WTC11 (cell line): ENCODE measurements around the gene OAS2. TPM values are rescaled to one million over a fixed set of nuclear protein-coding genes. Genes with fewer than 3 reads are reported as not detected.

Source experiments
- ATAC-seq: fragments of 200-7000 bp; cut with Tn5 transposase; 2 replicates; pipeline ENCODE4 v1.10.0; 2021; ENCODE audit warnings: mild to moderate bottlenecking, moderate library complexity
- CTCF ChIA-PET: fragments of 300-600 bp; sonication (Branson Sonifier 250); formaldehyde crosslinking; loops from one replicate; lab custom pipeline; 2021; ENCODE audit warnings: antibody characterized with exemption; lab: Charles Lee
- POLR2A ChIA-PET: fragments of 350-600 bp; sonication (Branson Sonifier 250); formaldehyde crosslinking; loops from one replicate; lab custom pipeline; 2021; ENCODE audit warnings: antibody characterized with exemption; lab: Charles Lee
- DNase-seq: peaks from one replicate; pipeline ENCODE4 v3.0.0; 2021; ENCODE audit warnings: low spot score
- H3K27ac Mint-ChIP-seq: 2 replicates; pipeline ENCODE4 v1.8.0; 2021; ENCODE audit warnings: mixed read lengths
- H3K27me3 Mint-ChIP-seq: 2 replicates; pipeline ENCODE4 v1.8.0; 2021; ENCODE audit warnings: low read depth, mild to moderate bottlenecking, moderate library complexity, mixed read lengths
- H3K36me3 Mint-ChIP-seq: 2 replicates; pipeline ENCODE4 v1.8.0; 2021; ENCODE audit warnings: mixed read lengths
- H3K4me1 Mint-ChIP-seq: 2 replicates; pipeline ENCODE4 v1.8.0; 2022; ENCODE audit warnings: mixed read lengths
- H3K4me3 Mint-ChIP-seq: 2 replicates; pipeline ENCODE4 v1.8.0; 2021; ENCODE audit warnings: mild to moderate bottlenecking, moderate library complexity, mixed read lengths
- H3K9me3 Mint-ChIP-seq: 2 replicates; pipeline ENCODE4 v1.8.0; 2021; ENCODE audit warnings: mixed read lengths
- CBFB ChIP-seq: sonication (generic); formaldehyde crosslinking; IDR thresholded peaks from 2 replicates; pipeline ENCODE4 v1.8.1; 2022; ENCODE audit warnings: mild to moderate bottlenecking, low read depth, missing genetic modification reagents
- EMX1 ChIP-seq: fragments of 250-450 bp; sonication (Bioruptor Pico); IDR thresholded peaks from 2 replicates; pipeline ENCODE4 v1.8.0; 2021; ENCODE audit warnings: mild to moderate bottlenecking
- FOXK1 ChIP-seq: sonication (generic); formaldehyde crosslinking; IDR thresholded peaks from 2 replicates; pipeline ENCODE4 v1.8.0; 2022; ENCODE audit warnings: mild to moderate bottlenecking, moderate library complexity, missing genetic modification reagents
- HMGA2 ChIP-seq: fragments of 250-450 bp; sonication (Bioruptor Pico); IDR thresholded peaks from 2 replicates; pipeline ENCODE4 v1.4.0; 2021; ENCODE audit warnings: mild to moderate bottlenecking, moderate library complexity
- IRF2 ChIP-seq: sonication (generic); formaldehyde crosslinking; IDR thresholded peaks from 2 replicates; pipeline ENCODE4 v1.8.0; 2022; ENCODE audit warnings: low read depth, missing genetic modification reagents, borderline replicate concordance
- JAZF1 ChIP-seq: fragments of 250-450 bp; sonication (Bioruptor Pico); IDR thresholded peaks from 2 replicates; pipeline ENCODE4 v1.9.0; 2021; ENCODE audit warnings: moderate library complexity, mild to moderate bottlenecking, inconsistent platforms
- JUN ChIP-seq: sonication (generic); formaldehyde crosslinking; IDR thresholded peaks from 2 replicates; pipeline ENCODE4 v1.8.0; 2023; ENCODE audit warnings: mild to moderate bottlenecking, missing genetic modification reagents
- TEAD4 ChIP-seq: sonication (generic); formaldehyde crosslinking; IDR thresholded peaks from 2 replicates; pipeline ENCODE4 v1.8.0; 2022; ENCODE audit warnings: mild to moderate bottlenecking, missing genetic modification reagents
- TP53 ChIP-seq: sonication (generic); formaldehyde crosslinking; IDR thresholded peaks from 2 replicates; pipeline ENCODE4 v1.8.1; 2023; ENCODE audit warnings: mild to moderate bottlenecking, missing genetic modification reagents
- USF2 ChIP-seq: sonication (generic); formaldehyde crosslinking; IDR thresholded peaks from 2 replicates; pipeline ENCODE4 v1.8.1; 2023; ENCODE audit warnings: mild to moderate bottlenecking, missing genetic modification reagents, moderate library complexity
- ZNF416 ChIP-seq: fragments of 250-450 bp; sonication (Bioruptor Pico); IDR thresholded peaks from 2 replicates; pipeline ENCODE4 v1.9.0; 2021; ENCODE audit warnings: mild to moderate bottlenecking, inconsistent platforms
- ZNF425 ChIP-seq: fragments of 250-450 bp; sonication (Bioruptor Pico); conservative IDR thresholded peaks from 2 replicates; pipeline ENCODE4 v1.9.0; 2021; ENCODE audit warnings: mild to moderate bottlenecking
- ZNF671 ChIP-seq: fragments of 250-450 bp; sonication (Bioruptor Pico); IDR thresholded peaks from 2 replicates; pipeline ENCODE4 v1.8.0; 2021; ENCODE audit warnings: mild to moderate bottlenecking
- total RNA-seq: library from RNA; stranded (reverse); gene quantifications from 3 replicates; pipeline ENCODE4 v1.2.3, GENCODE V29; 2021
- TF ChIP-seq, protein P1 (sequence below): sonication (generic); formaldehyde crosslinking; IDR thresholded peaks from 2 replicates; pipeline ENCODE4 v1.8.1; 2022; ENCODE audit warnings: low read depth, mild to moderate bottlenecking, moderate library complexity, missing genetic modification reagents, borderline replicate concordance
- TF ChIP-seq, protein P2 (sequence below): sonication (generic); formaldehyde crosslinking; conservative IDR thresholded peaks from 2 replicates; pipeline ENCODE4 v1.8.1; 2023; ENCODE audit warnings: mild to moderate bottlenecking, low read depth, missing genetic modification reagents, moderate library complexity
- TF ChIP-seq, protein P3 (sequence below): sonication (generic); formaldehyde crosslinking; IDR thresholded peaks from 2 replicates; pipeline ENCODE4 v1.8.1; 2023; ENCODE audit warnings: mild to moderate bottlenecking, missing genetic modification reagents
- TF ChIP-seq, protein P4 (sequence below): fragments of 250-450 bp; sonication (Bioruptor Pico); IDR thresholded peaks from 2 replicates; pipeline ENCODE4 v2.1.2; 2022; ENCODE audit warnings: mild to moderate bottlenecking, moderate library complexity
- TF ChIP-seq, protein P5 (sequence below): sonication (generic); formaldehyde crosslinking; IDR thresholded peaks from 2 replicates; pipeline ENCODE4 v1.8.1; 2022; ENCODE audit warnings: low read depth, missing genetic modification reagents, borderline replicate concordance
- TF ChIP-seq, protein P6 (sequence below): sonication (generic); formaldehyde crosslinking; IDR thresholded peaks from 2 replicates; pipeline ENCODE4 v1.8.1; 2022; ENCODE audit warnings: mild to moderate bottlenecking, moderate library complexity, missing genetic modification reagents

OAS2 gene
- total RNA-seq, 1 experiment from 2014 or later = 0.28 TPM

GRCh38 chr12:113000433-113000832 lies 22.1 kb downstream of the OAS2 start:
- DNase-seq = no peak
- no peak for ATAC-seq
- Mint-ChIP-seq H3K27me3 (peaks cover 10% of the 10 kb centered on the region), H3K27ac (no peak overlapping the region), H3K9me3 (peaks cover 18% of the 10 kb centered on the region), H3K4me1 (no peaks in the 10 kb centered on the region), H3K4me3 (no peak overlapping the region), H3K36me3 (no peaks in the 10 kb centered on the region)
- TF ChIP-seq ZNF425 (CRISPR knock-in tag) = no peak
- no peak for TF ChIP-seq CBFB (CRISPR knock-in tag)
- TF ChIP-seq EMX1 (CRISPR knock-in tag) = no peak
- no peak for TF ChIP-seq ZNF671 (CRISPR knock-in tag)
- no peak for TF ChIP-seq TEAD4
- no peak for TF ChIP-seq USF2 (CRISPR knock-in tag)
- TF ChIP-seq, protein P1, sequence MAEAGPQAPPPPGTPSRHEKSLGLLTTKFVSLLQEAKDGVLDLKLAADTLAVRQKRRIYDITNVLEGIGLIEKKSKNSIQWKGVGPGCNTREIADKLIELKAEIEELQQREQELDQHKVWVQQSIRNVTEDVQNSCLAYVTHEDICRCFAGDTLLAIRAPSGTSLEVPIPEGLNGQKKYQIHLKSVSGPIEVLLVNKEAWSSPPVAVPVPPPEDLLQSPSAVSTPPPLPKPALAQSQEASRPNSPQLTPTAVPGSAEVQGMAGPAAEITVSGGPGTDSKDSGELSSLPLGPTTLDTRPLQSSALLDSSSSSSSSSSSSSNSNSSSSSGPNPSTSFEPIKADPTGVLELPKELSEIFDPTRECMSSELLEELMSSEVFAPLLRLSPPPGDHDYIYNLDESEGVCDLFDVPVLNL = no peak
- CTCF ChIA-PET = no interaction called here
- POLR2A ChIA-PET = no interaction called here

DNA sequence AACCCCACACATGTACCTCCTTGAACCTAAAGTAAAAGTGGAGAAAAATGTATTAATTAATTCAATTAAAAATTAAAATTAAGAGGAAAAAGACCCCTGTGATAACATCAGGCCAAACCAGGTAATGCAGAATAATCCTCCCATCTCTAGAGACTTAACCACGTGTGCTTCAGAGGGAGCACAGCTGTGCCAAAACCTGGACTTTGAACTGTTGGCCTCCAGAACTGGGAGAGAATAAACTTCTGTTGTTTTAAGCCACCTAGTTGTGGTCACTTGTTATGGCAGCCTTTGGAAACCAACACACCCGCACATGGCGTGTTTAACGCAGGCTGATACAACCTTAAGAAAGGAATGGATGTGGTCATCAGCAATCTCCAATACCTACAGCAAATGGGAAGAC lies 23.8 kb downstream of the OAS2 start:
- CTCF ChIA-PET = interaction anchor here (0.6 to 0.7 kb wide), 3 partner anchors 9 to 137 kb away, joined by 3 to 9 read pairs (median 6); no protein-coding TSS in a partner anchor
- no peak overlapping the region for H3K4me3 Mint-ChIP-seq
- POLR2A ChIA-PET = interaction anchor here (0.6 kb wide), 1 partner anchor 574 kb away, joined by 4 read pairs; no protein-coding TSS in a partner anchor
- H3K9me3 Mint-ChIP-seq = peaks cover 17% of the 10 kb centered on the region
- H3K27ac Mint-ChIP-seq = no peak overlapping the region
- H3K36me3 Mint-ChIP-seq = no peaks in the 10 kb centered on the region
- peaks cover 7% of the 10 kb centered on the region for H3K27me3 Mint-ChIP-seq
- TF ChIP-seq, protein P2, sequence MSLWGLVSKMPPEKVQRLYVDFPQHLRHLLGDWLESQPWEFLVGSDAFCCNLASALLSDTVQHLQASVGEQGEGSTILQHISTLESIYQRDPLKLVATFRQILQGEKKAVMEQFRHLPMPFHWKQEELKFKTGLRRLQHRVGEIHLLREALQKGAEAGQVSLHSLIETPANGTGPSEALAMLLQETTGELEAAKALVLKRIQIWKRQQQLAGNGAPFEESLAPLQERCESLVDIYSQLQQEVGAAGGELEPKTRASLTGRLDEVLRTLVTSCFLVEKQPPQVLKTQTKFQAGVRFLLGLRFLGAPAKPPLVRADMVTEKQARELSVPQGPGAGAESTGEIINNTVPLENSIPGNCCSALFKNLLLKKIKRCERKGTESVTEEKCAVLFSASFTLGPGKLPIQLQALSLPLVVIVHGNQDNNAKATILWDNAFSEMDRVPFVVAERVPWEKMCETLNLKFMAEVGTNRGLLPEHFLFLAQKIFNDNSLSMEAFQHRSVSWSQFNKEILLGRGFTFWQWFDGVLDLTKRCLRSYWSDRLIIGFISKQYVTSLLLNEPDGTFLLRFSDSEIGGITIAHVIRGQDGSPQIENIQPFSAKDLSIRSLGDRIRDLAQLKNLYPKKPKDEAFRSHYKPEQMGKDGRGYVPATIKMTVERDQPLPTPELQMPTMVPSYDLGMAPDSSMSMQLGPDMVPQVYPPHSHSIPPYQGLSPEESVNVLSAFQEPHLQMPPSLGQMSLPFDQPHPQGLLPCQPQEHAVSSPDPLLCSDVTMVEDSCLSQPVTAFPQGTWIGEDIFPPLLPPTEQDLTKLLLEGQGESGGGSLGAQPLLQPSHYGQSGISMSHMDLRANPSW (CRISPR knock-in tag) = no peak
- no peak for TF ChIP-seq TEAD4
- TF ChIP-seq JAZF1 = no peak
- TF ChIP-seq, protein P3, sequence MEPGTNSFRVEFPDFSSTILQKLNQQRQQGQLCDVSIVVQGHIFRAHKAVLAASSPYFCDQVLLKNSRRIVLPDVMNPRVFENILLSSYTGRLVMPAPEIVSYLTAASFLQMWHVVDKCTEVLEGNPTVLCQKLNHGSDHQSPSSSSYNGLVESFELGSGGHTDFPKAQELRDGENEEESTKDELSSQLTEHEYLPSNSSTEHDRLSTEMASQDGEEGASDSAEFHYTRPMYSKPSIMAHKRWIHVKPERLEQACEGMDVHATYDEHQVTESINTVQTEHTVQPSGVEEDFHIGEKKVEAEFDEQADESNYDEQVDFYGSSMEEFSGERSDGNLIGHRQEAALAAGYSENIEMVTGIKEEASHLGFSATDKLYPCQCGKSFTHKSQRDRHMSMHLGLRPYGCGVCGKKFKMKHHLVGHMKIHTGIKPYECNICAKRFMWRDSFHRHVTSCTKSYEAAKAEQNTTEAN (CRISPR knock-in tag) = no peak
- no peak for TF ChIP-seq TP53 (CRISPR knock-in tag)
- TF ChIP-seq, protein P4, sequence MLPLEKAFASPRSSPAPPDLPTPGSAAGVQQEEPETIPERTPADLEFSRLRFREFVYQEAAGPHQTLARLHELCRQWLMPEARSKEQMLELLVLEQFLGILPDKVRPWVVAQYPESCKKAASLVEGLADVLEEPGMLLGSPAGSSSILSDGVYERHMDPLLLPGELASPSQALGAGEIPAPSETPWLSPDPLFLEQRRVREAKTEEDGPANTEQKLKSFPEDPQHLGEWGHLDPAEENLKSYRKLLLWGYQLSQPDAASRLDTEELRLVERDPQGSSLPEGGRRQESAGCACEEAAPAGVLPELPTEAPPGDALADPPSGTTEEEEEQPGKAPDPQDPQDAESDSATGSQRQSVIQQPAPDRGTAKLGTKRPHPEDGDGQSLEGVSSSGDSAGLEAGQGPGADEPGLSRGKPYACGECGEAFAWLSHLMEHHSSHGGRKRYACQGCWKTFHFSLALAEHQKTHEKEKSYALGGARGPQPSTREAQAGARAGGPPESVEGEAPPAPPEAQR (CRISPR knock-in tag) = no peak
- TF ChIP-seq, protein P5, sequence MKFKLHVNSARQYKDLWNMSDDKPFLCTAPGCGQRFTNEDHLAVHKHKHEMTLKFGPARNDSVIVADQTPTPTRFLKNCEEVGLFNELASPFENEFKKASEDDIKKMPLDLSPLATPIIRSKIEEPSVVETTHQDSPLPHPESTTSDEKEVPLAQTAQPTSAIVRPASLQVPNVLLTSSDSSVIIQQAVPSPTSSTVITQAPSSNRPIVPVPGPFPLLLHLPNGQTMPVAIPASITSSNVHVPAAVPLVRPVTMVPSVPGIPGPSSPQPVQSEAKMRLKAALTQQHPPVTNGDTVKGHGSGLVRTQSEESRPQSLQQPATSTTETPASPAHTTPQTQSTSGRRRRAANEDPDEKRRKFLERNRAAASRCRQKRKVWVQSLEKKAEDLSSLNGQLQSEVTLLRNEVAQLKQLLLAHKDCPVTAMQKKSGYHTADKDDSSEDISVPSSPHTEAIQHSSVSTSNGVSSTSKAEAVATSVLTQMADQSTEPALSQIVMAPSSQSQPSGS (CRISPR knock-in tag) = no peak
- TF ChIP-seq CBFB (CRISPR knock-in tag) = no peak
- TF ChIP-seq ZNF416 (CRISPR knock-in tag) = no peak
- no peak for TF ChIP-seq HMGA2 (CRISPR knock-in tag)
- TF ChIP-seq FOXK1 (CRISPR knock-in tag) = no peak
- TF ChIP-seq JUN (CRISPR knock-in tag) = no peak
- TF ChIP-seq IRF2 (CRISPR knock-in tag) = no peak
- TF ChIP-seq, protein P6, sequence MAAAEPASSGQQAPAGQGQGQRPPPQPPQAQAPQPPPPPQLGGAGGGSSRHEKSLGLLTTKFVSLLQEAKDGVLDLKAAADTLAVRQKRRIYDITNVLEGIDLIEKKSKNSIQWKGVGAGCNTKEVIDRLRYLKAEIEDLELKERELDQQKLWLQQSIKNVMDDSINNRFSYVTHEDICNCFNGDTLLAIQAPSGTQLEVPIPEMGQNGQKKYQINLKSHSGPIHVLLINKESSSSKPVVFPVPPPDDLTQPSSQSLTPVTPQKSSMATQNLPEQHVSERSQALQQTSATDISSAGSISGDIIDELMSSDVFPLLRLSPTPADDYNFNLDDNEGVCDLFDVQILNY = no peak
- ATAC-seq = no peak
- no peaks in the 10 kb centered on the region for H3K4me1 Mint-ChIP-seq
- no peak for DNase-seq
